ENCODE measurements around the gene UBD.

Gene UBD

DNA sequence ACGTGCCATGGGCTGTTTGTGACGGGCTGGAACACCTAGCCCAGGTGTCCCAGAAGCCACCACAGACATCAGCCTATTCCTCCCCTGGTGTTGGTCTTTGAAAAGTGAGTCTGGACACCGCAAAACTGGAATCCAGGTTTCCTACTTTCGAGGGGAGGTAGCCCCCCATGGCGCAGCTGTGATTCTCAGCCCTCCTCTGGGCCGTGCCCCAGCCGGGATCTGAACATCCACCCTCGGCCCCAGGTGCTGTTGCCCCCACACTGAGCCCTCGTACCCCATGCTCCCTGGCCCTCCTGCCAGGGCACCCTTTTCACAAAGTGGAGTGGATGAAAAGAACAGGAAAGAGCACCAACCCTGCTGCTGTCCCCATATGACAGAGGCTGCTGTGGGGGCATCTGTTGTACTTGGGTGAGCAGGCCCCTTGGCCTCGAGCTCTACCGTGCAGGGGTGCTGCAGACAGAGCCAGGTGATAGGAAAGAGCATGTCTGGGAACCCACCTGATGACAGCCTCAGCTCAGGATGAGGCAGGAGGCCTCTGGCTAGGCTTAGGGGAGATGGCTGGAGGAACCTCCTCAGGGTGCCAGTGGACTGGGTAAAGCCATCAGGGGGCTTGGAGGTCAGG lies 53.0 kb downstream of the UBD start:
- no peaks in the 10 kb centered on the region for H3K9me2 ChIP-seq (replicated peaks; ENCODE audit: insufficient read depth, low read length)
- H3K79me2 ChIP-seq (ENCODE audit: insufficient read depth, low read length): no peaks in the 10 kb centered on the region
- no peak overlapping the region for H3K9ac ChIP-seq (ENCODE audit: low read length)
- no peak overlapping the region for H2AFZ ChIP-seq (ENCODE audit: low read depth, low read length, severe bottlenecking)
- no peak overlapping the region for H3K4me2 ChIP-seq (ENCODE audit: low read depth, low read length, poor library complexity, severe bottlenecking)
- no peak overlapping the region for H3K4me3 ChIP-seq (ENCODE audit: insufficient read depth, low read length, poor library complexity, severe bottlenecking)
- no peaks in the 10 kb centered on the region for H3K36me3 ChIP-seq (ENCODE audit: low read length)
- no peaks in the 10 kb centered on the region for H3F3A ChIP-seq (ENCODE audit: insufficient read depth)
- H3K27me3 ChIP-seq (ENCODE audit: low read length): no peaks in the 10 kb centered on the region
- no peak overlapping the region for H3K27ac ChIP-seq (ENCODE audit: low read depth, low read length)
- no peaks in the 10 kb centered on the region for H3K9me3 ChIP-seq (ENCODE audit: insufficient read depth, low read length)
- no peaks in the 10 kb centered on the region for H4K20me1 ChIP-seq (ENCODE audit: low read depth, low read length)
- TF ChIP-seq EZH2phosphoT487 (conservative IDR thresholded peaks at IDR 0.05; ENCODE audit: low read length): no peak
- TF ChIP-seq, protein P1, sequence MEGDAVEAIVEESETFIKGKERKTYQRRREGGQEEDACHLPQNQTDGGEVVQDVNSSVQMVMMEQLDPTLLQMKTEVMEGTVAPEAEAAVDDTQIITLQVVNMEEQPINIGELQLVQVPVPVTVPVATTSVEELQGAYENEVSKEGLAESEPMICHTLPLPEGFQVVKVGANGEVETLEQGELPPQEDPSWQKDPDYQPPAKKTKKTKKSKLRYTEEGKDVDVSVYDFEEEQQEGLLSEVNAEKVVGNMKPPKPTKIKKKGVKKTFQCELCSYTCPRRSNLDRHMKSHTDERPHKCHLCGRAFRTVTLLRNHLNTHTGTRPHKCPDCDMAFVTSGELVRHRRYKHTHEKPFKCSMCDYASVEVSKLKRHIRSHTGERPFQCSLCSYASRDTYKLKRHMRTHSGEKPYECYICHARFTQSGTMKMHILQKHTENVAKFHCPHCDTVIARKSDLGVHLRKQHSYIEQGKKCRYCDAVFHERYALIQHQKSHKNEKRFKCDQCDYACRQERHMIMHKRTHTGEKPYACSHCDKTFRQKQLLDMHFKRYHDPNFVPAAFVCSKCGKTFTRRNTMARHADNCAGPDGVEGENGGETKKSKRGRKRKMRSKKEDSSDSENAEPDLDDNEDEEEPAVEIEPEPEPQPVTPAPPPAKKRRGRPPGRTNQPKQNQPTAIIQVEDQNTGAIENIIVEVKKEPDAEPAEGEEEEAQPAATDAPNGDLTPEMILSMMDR (IDR thresholded peaks at IDR 0.05; ENCODE audit: insufficient read depth, low read length, poor library complexity, severe bottlenecking): no peak

DNA sequence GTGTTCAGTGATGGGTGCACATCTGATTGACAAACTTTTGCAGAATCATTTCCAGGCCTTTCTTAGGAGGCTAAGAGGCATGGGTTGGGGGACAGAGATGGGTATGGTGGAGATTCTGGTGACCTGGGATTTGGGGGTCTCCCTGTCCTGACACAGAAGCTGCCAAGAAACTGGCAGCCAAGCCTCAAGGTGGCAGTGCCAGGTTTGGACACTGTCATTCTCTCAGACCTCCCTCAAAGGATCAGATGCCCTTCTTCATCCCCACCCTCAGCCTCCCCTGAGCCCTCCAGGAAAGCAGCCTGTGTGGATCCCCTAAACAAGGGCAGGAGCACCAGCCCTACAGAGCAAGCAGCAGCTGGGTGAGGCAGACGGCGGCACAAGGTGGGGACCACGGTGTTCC lies 53.7 kb downstream of the UBD start:
- Histone ChIP-seq H4K20me1 (ENCODE audit: low read depth, low read length) (no peaks in the 10 kb centered on the region), H3F3A (ENCODE audit: insufficient read depth) (no peaks in the 10 kb centered on the region), H3K27me3 (ENCODE audit: low read length) (no peaks in the 10 kb centered on the region), H3K79me2 (ENCODE audit: insufficient read depth, low read length) (no peaks in the 10 kb centered on the region), H3K9ac (ENCODE audit: low read length) (no peak overlapping the region), H3K36me3 (ENCODE audit: low read length) (no peaks in the 10 kb centered on the region), H3K9me3 (ENCODE audit: insufficient read depth, low read length) (no peaks in the 10 kb centered on the region), H3K4me3 (ENCODE audit: insufficient read depth, low read length, poor library complexity, severe bottlenecking) (no peak overlapping the region), H2AFZ (ENCODE audit: low read depth, low read length, severe bottlenecking) (no peak overlapping the region), H3K27ac (ENCODE audit: low read depth, low read length) (no peak overlapping the region), H3K9me2 (replicated peaks; ENCODE audit: insufficient read depth, low read length) (no peaks in the 10 kb centered on the region), H3K4me2 (ENCODE audit: low read depth, low read length, poor library complexity, severe bottlenecking) (no peak overlapping the region)
- TF ChIP-seq, protein P1 (IDR thresholded peaks at IDR 0.05; ENCODE audit: insufficient read depth, low read length, poor library complexity, severe bottlenecking): no peak
- no peak for TF ChIP-seq EZH2phosphoT487 (conservative IDR thresholded peaks at IDR 0.05; ENCODE audit: low read length)
